Esophagus muscularis mucosa (tissue), 4 donors: ENCODE results near the gene RPAIN. TPM values are rescaled to one million over a fixed set of nuclear protein-coding genes. Genes with fewer than 3 reads are reported as not detected.

Source experiments
- DNase-seq: peaks from one replicate; pipeline ENCODE4 v3.0.0-alpha.2; 2017; ENCODE audit errors: extremely low spot score
- H3K27ac ChIP-seq, 4 donors: fragments of 200-600 bp; sonication (generic); replicated peaks in 1 of 4; 1 replicate in 3 of 4; 2 replicates in 1 of 4; pipeline ENCODE4 v1.5.1; 2016 to 2019; ENCODE audit warnings: mild to moderate bottlenecking in 1 of 4
- H3K27me3 ChIP-seq, 4 donors: fragments of 200-600 bp; sonication (generic); one replicate each; pipeline versions ENCODE4 v1.5.1 to v1.6.0; 2016 to 2019
- H3K36me3 ChIP-seq, 4 donors: fragments of 200-600 bp; sonication (generic); one replicate each; pipeline ENCODE4 v1.5.1; 2016 to 2019
- H3K4me1 ChIP-seq, 4 donors: fragments of 200-600 bp; sonication (generic); one replicate each; pipeline ENCODE4 v1.5.1; 2016 to 2019
- H3K4me3 ChIP-seq, 4 donors: fragments of 200-600 bp; sonication (generic); 1 replicate in 2 of 4; 2 replicates in 2 of 4; pipeline ENCODE4 v1.5.1; 2016 to 2019; ENCODE audit warnings: mild to moderate bottlenecking in 4 of 4, moderate library complexity in 1 of 4
- H3K9me3 ChIP-seq, 4 donors: fragments of 200-600 bp; sonication (generic); 1 replicate in 3 of 4; 2 replicates in 1 of 4; pipeline ENCODE4 v1.5.1; 2016 to 2019
- CTCF ChIP-seq, 3 experiments: fragments of 200-600 bp in 2 of 3; fragments of 450-650 bp in 1 of 3; sonication (generic) in 2 of 3; IDR thresholded peaks; one replicate each; pipeline ENCODE4 v1.5.1; 2017 to 2019; ENCODE audit warnings: antibody characterized with exemption in 3 of 3, mild to moderate bottlenecking in 2 of 3, moderate library complexity in 1 of 3
- EP300 ChIP-seq: sonication (generic); formaldehyde crosslinking; IDR thresholded peaks from one replicate; pipeline ENCODE4 v1.6.1; 2017; ENCODE audit warnings: antibody characterized with exemption
- POLR2A ChIP-seq: fragments of 450-650 bp; IDR thresholded peaks from one replicate; pipeline ENCODE4 v1.6.1; 2017; ENCODE audit warnings: antibody characterized with exemption, moderate library complexity, mild to moderate bottlenecking, low read depth
- POLR2AphosphoS5 ChIP-seq, 2 donors: sonication (generic); formaldehyde crosslinking; IDR thresholded peaks; one replicate each; pipeline ENCODE4 v1.6.1; 2017; ENCODE audit warnings: antibody characterized with exemption in 2 of 2
- WGBS: methylation state at CpG from one replicate; pipeline ENCODE4 v1.1.5; 2018; 5-methylcytosine and 5-hydroxymethylcytosine counted together
- intact Hi-C: fragments of 100-400 bp; cut with DNase I; formaldehyde crosslinking; loops from one replicate; pipeline ENCODE4 v1.15.1; 2023
- total RNA-seq, 4 donors: library from RNA; depleted of rRNA; stranded (reverse); fragments of >200 nt; gene quantifications; one replicate each; pipeline versions ENCODE4 v1.1.0 to v1.2.1, GENCODE V29; 2016

Gene RPAIN
- total RNA-seq, 4 donors from 2014 or later: 25.7 to 37.0 (median 32.0) TPM

- peaks cover 29 to 89% (median 83%) of the 10 kb centered on the region in 4 donors for H3K36me3 ChIP-seq
- no peaks in the 10 kb centered on the region for H3K9me3 ChIP-seq
- no peak overlapping the region for H3K4me3 ChIP-seq
- intact Hi-C loops: no loop called here
- WGBS: 76% methylated on average over 6 of the region's 6 CpGs
- peaks cover 13 to 35% (median 21%) of the 10 kb centered on the region in 4 donors for H3K4me1 ChIP-seq
- no peak overlapping the region for H3K27ac ChIP-seq
- TF ChIP-seq CTCF (IDR thresholded peaks at IDR 0.05) (no peak), POLR2AphosphoS5 (IDR thresholded peaks at IDR 0.05) (no peak), POLR2A (no peak), EP300 (no peak)
- DNase-seq: no peak
- no peaks in the 10 kb centered on the region for H3K27me3 ChIP-seq
Observed at GRCh38 chr17:5480962-5481361, 61.0 kb downstream of the RPAIN start.

DNA sequence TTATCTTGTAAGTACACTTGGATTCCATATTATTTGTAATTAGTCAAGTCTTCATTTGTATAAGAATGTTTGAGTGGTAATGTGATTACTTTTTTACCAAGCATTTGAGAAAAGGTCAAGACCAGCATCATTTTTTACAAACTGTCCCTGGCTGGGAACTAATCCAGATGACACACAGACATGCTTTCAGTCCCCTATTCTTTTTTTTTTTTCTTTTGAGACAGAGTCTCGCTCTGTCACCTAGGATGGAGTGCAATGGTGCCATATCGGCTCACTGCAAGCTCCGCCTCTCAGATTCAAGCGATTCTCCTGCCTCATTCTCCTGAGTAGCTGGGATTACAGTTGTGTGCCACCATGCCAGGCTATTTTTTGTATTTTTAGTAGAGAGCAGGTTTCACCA, 61.5 kb downstream of the RPAIN start:
- Histone ChIP-seq H3K27ac (no peak overlapping the region), H3K36me3 (peaks cover 29 to 85% (median 80%) of the 10 kb centered on the region in 4 donors), H3K9me3 (no peaks in the 10 kb centered on the region), H3K4me3 (no peak overlapping the region), H3K4me1 (peaks cover 13 to 35% (median 21%) of the 10 kb centered on the region in 4 donors), H3K27me3 (no peaks in the 10 kb centered on the region)
- no peak for TF ChIP-seq CTCF (IDR thresholded peaks at IDR 0.05)
- no peak for TF ChIP-seq EP300
- no peak for TF ChIP-seq POLR2AphosphoS5 (IDR thresholded peaks at IDR 0.05)
- TF ChIP-seq POLR2A: no peak
- intact Hi-C loops: no loop called here
- 99% methylated on average over 4 of the region's 4 CpGs for WGBS
- no peak for DNase-seq

Other genes starting within 250 kb of the RPAIN start
- gene ZNF594, start 228.3 kb upstream of the RPAIN start, total RNA-seq: 10 to 100 TPM in 2 of 4 donors, 1 to 10 TPM in 2; 7.5 to 13.3 (median 9.6) TPM
- 1 to 10 TPM in 3 of 4 donors, under 1 TPM in 1; 0.42 to 4.0 (median 1.3) TPM for gene SCIMP, start 185.3 kb upstream of the RPAIN start, total RNA-seq
- gene RABEP1, start 137.9 kb upstream of the RPAIN start, total RNA-seq: 10 to 100 TPM; 39.5 to 49.7 (median 43.1) TPM
- 10 to 100 TPM; 50.7 to 67.6 (median 61.2) TPM for gene NUP88, start 520 bp upstream of the RPAIN start, total RNA-seq
- gene C1QBP, start 19.0 kb downstream of the RPAIN start, total RNA-seq: 100 to 1,000 TPM in 1 of 4 donors, 10 to 100 TPM in 3; 92.9 to 124 (median 95.5) TPM
- gene DHX33, start 48.8 kb downstream of the RPAIN start, total RNA-seq: 10 to 100 TPM in 1 of 4 donors, 1 to 10 TPM in 3; 9.1 to 10.9 (median 9.7) TPM
- 10 to 100 TPM; 17.4 to 32.4 (median 23.3) TPM for gene DERL2, start 66.0 kb downstream of the RPAIN start, total RNA-seq
- gene MIS12, start 66.4 kb downstream of the RPAIN start, total RNA-seq: 10 to 100 TPM in 3 of 4 donors, 1 to 10 TPM in 1; 8.8 to 18.9 (median 14.6) TPM
- gene NLRP1, start 164.3 kb downstream of the RPAIN start, total RNA-seq: 10 to 100 TPM; 15.4 to 19.5 (median 18.0) TPM